SK-N-SH (cell line): ENCODE measurements around the gene TSPAN7. TPM values are rescaled to one million over a fixed set of nuclear protein-coding genes. Genes with fewer than 3 reads are reported as not detected.

ENCODE experiments used
- CTCF ChIA-PET: fragments of 300-600, 350-600 bp; formaldehyde crosslinking; extraction: SDS; loops from one replicate; lab custom pipeline; 2021; lab: Yijun Ruan, JAX
- POLR2A ChIA-PET: fragments of 350-600 bp; sonication (Branson Sonifier 250); formaldehyde crosslinking; extraction: SDS; loops from one replicate; lab custom pipeline; 2020; ENCODE audit warnings: antibody characterized with exemption, inconsistent platforms; lab: Yijun Ruan, JAX
- DNase-seq: peaks from one replicate; pipeline ENCODE4 v3.0.0; 2012
- H2AFZ ChIP-seq: fragments of 200-600 bp; sonication (generic); 2 replicates; pipeline ENCODE4 v1.8.1; 2016; ENCODE audit warnings: antibody characterized with exemption, mild to moderate bottlenecking, low read depth
- H3F3A ChIP-seq: fragments of 200-600 bp; sonication (generic); replicated peaks from 2 replicates; pipeline ENCODE3; 2016; ENCODE audit warnings: antibody characterized with exemption, mild to moderate bottlenecking; ENCODE audit not compliant: insufficient read depth
- H3K27ac ChIP-seq, 2 experiments: fragments of 200-500 bp in 1 of 2; fragments of 200-600 bp in 1 of 2; sonication (Bioruptor generic) in 1 of 2; sonication (generic), shearing (Covaris generic) in 1 of 2; 2 replicates each; pipeline versions ENCODE4 v1.5.1 to v1.6.1; 2014 to 2016; ENCODE audit warnings: low read depth in 2 of 2, inconsistent platforms in 1 of 2, low read length in 1 of 2, mild to moderate bottlenecking in 1 of 2, mixed read lengths in 1 of 2
- H3K27me3 ChIP-seq: fragments of 200-600 bp; sonication (generic), shearing (Covaris generic); 2 replicates; pipeline ENCODE4 v1.6.1; 2016; ENCODE audit warnings: mixed run types; ENCODE audit not compliant: insufficient read depth
- H3K36me3 ChIP-seq, 2 experiments: fragments of 200-500 bp in 1 of 2; fragments of 200-600 bp in 1 of 2; sonication (Bioruptor generic) in 1 of 2; sonication (generic) in 1 of 2; replicated peaks in 1 of 2; 2 replicates each; pipeline versions ENCODE3 to v1.5.1; 2014 to 2016; ENCODE audit warnings: low read length in 1 of 2, mild to moderate bottlenecking in 1 of 2; ENCODE audit not compliant: insufficient read depth in 2 of 2, control insufficient read depth in 1 of 2
- H3K4me1 ChIP-seq, 2 experiments: fragments of 200-500 bp in 1 of 2; fragments of 200-600 bp in 1 of 2; sonication (Bioruptor generic) in 1 of 2; sonication (generic), shearing (Covaris generic) in 1 of 2; 2 replicates each; pipeline versions ENCODE4 v1.5.1 to v1.6.1; 2014 to 2016; ENCODE audit warnings: low read depth in 1 of 2, low read length in 1 of 2, mixed run types in 1 of 2; ENCODE audit not compliant: insufficient read depth in 2 of 2, control insufficient read depth in 1 of 2
- H3K4me2 ChIP-seq: fragments of 200-600 bp; sonication (generic), shearing (Covaris generic); 2 replicates; pipeline ENCODE4 v1.6.1; 2017; ENCODE audit warnings: mixed run types
- H3K4me3 ChIP-seq, 2 experiments: fragments of 200-500 bp in 1 of 2; fragments of 200-600 bp in 1 of 2; sonication (Bioruptor generic) in 1 of 2; sonication (generic), shearing (Covaris generic) in 1 of 2; 2 replicates each; pipeline versions ENCODE4 v1.5.1 to v1.8.1; 2014 to 2016; ENCODE audit warnings: low read depth in 2 of 2, inconsistent platforms in 1 of 2, low read length in 1 of 2, mild to moderate bottlenecking in 1 of 2, mixed read lengths in 1 of 2, moderate library complexity in 1 of 2
- H3K79me2 ChIP-seq: fragments of 200-600 bp; sonication (generic); 2 replicates; pipeline ENCODE4 v1.8.1; 2017; ENCODE audit warnings: mild to moderate bottlenecking; ENCODE audit not compliant: insufficient read depth
- H3K9ac ChIP-seq: fragments of 200-600 bp; sonication (generic); 2 replicates; pipeline ENCODE4 v1.6.1; 2017; ENCODE audit warnings: mixed run types
- H3K9me2 ChIP-seq: fragments of 200-600 bp; sonication (generic); 2 replicates; pipeline ENCODE4 v1.6.1; 2017; ENCODE audit warnings: mixed run types
- H3K9me3 ChIP-seq: fragments of 200-600 bp; sonication (generic); 2 replicates; pipeline ENCODE4 v1.6.1; 2017; ENCODE audit warnings: mixed run types, mild to moderate bottlenecking, moderate library complexity
- H4K20me1 ChIP-seq: fragments of 200-600 bp; sonication (generic); 2 replicates; pipeline ENCODE4 v1.6.1; 2017; ENCODE audit warnings: mild to moderate bottlenecking, mixed run types; ENCODE audit not compliant: insufficient read depth
- CHD2 ChIP-seq: fragments of 150-350 bp; IDR thresholded peaks from 2 replicates; pipeline ENCODE4 v1.6.1; 2018; ENCODE audit warnings: low read length; ENCODE audit not compliant: partially characterized antibody
- CTCF ChIP-seq: fragments of 200-600 bp; sonication (generic); IDR thresholded peaks from 2 replicates; pipeline ENCODE4 v1.6.1; 2017; ENCODE audit warnings: antibody characterized with exemption, mild to moderate bottlenecking, moderate library complexity
- EP300 ChIP-seq, 2 experiments: IDR thresholded peaks; 2 replicates each; pipeline versions ENCODE4 v1.4.0 to v1.6.1; 2012; ENCODE audit warnings: borderline replicate concordance in 1 of 2, low read depth in 1 of 2, low read length in 1 of 2
- FOSL2 ChIP-seq: IDR thresholded peaks from 2 replicates; pipeline ENCODE4 v1.4.0; 2012; ENCODE audit warnings: low read depth, mild to moderate bottlenecking, moderate library complexity, borderline replicate concordance
- JUND ChIP-seq: IDR thresholded peaks from 2 replicates; pipeline ENCODE4 v1.4.0; 2012
- MEF2A ChIP-seq: IDR thresholded peaks from 2 replicates; pipeline ENCODE4 v1.4.0; 2012; ENCODE audit warnings: low read depth, borderline replicate concordance
- NFIC ChIP-seq: IDR thresholded peaks from 2 replicates; pipeline ENCODE4 v1.4.0; 2012; ENCODE audit warnings: borderline replicate concordance
- POLR2AphosphoS5 ChIP-seq: IDR thresholded peaks from 2 replicates; pipeline ENCODE4 v1.6.1; 2012; ENCODE audit warnings: low read depth, low read length
- RAD21 ChIP-seq: IDR thresholded peaks from 2 replicates; pipeline ENCODE4 v1.6.1; 2012; ENCODE audit warnings: mild to moderate bottlenecking, low read length
- RCOR1 ChIP-seq: fragments of 150-350 bp; IDR thresholded peaks from 2 replicates; pipeline ENCODE4 v1.6.1; 2017; ENCODE audit warnings: antibody characterized with exemption, low read length
- REST ChIP-seq: IDR thresholded peaks from 2 replicates; pipeline ENCODE4 v1.6.1; 2012; ENCODE audit warnings: mild to moderate bottlenecking, low read depth, low read length, moderate library complexity
- RFX5 ChIP-seq: IDR thresholded peaks from 2 replicates; pipeline ENCODE4 v1.6.1; 2012; ENCODE audit warnings: mild to moderate bottlenecking, improper control_type of control experiment, low read length
- RXRA ChIP-seq: IDR thresholded peaks from 2 replicates; pipeline ENCODE4 v1.4.0; 2012; ENCODE audit warnings: low read depth, mild to moderate bottlenecking, borderline replicate concordance
- SIN3A ChIP-seq: IDR thresholded peaks from 2 replicates; pipeline ENCODE4 v1.6.1; 2012; ENCODE audit warnings: low read depth, mild to moderate bottlenecking, low read length, moderate library complexity, borderline replicate concordance
- SMC3 ChIP-seq: IDR thresholded peaks from 2 replicates; pipeline ENCODE4 v1.6.1; 2012; ENCODE audit warnings: low read depth, low read length, improper control_type of control experiment
- USF1 ChIP-seq: IDR thresholded peaks from 2 replicates; pipeline ENCODE4 v1.4.0; 2012; ENCODE audit warnings: low read depth, borderline replicate concordance
- YY1 ChIP-seq: IDR thresholded peaks from 2 replicates; pipeline ENCODE4 v1.4.0; 2012; ENCODE audit warnings: low read depth, mild to moderate bottlenecking
- WGBS: methylation state at CpG from one replicate; pipeline ENCODE4 v1.1.6; 2017; ENCODE audit warnings: low lambda C conversion rate; 5-methylcytosine and 5-hydroxymethylcytosine counted together
- polyA plus RNA-seq, 3 experiments: library from polyadenylated mRNA; depleted of rRNA; stranded (reverse); fragments of >200 nt; gene quantifications; 2 replicates each; pipeline ENCODE4 v1.2.3, GENCODE V29; 2012

The TSPAN7 gene
- polyA plus RNA-seq, 1 of the 3 experiments (the other 2 are of a cell fraction), result 0.39 TPM

GRCh38 chrX:38578167-38578566 is 16.8 kb downstream of the TSPAN7 start (continued):
- TF ChIP-seq USF1, result no peak
- TF ChIP-seq SIN3A, result no peak
- TF ChIP-seq JUND, result no peak

GRCh38 chrX:38583181-38583580 is 21.8 kb downstream of the TSPAN7 start:
- no peak for DNase-seq
- ChIA-PET POLR2A (no interaction called here), CTCF (no interaction called here)
- no peak overlapping the region for H3K4me3 ChIP-seq
- H3K27ac ChIP-seq, result no peak overlapping the region
- no peaks in the 10 kb centered on the region for H3K9me3 ChIP-seq
- no peak overlapping the region for H3K4me2 ChIP-seq
- no peak for TF ChIP-seq NFIC
- no peaks in the 10 kb centered on the region for H3K27me3 ChIP-seq
- H3K9me2 ChIP-seq, result no peaks in the 10 kb centered on the region
- H4K20me1 ChIP-seq, result no peaks in the 10 kb centered on the region
- no peaks in the 10 kb centered on the region for H3K4me1 ChIP-seq
- H3K9ac ChIP-seq, result no peak overlapping the region
- no peaks in the 10 kb centered on the region for H3F3A ChIP-seq
- H2AFZ ChIP-seq, result no peak overlapping the region
- 30% methylated on average over 5 of the region's 5 CpGs for WGBS
- no peaks in the 10 kb centered on the region for H3K79me2 ChIP-seq
- H3K36me3 ChIP-seq, result no peaks in the 10 kb centered on the region

- CTCF ChIA-PET, result no interaction called here
- 22% methylated on average over 2 of the region's 2 CpGs for WGBS
These were observed 33.1 kb downstream of the TSPAN7 start for GRCh38 chrX:38594434-38594833.

More at GRCh38 chrX:38594434-38594833, 33.1 kb downstream of the TSPAN7 start:
- no peak overlapping the region for H3K9ac ChIP-seq
- no peak overlapping the region for H2AFZ ChIP-seq
- no peaks in the 10 kb centered on the region for H3K9me3 ChIP-seq
- no peaks in the 10 kb centered on the region for H3F3A ChIP-seq
- H3K4me1 ChIP-seq, result no peaks in the 10 kb centered on the region; a peak in 1 of 4 replicates
- TF ChIP-seq RFX5, result no peak
- no peak for TF ChIP-seq YY1
- TF ChIP-seq RXRA, result no peak
- no peak for TF ChIP-seq USF1
- TF ChIP-seq EP300 (IDR thresholded peaks at IDR 0.05; ENCODE audit: borderline replicate concordance in 1 of 2, low read depth in 1 of 2, low read length in 1 of 2), result no peak
- TF ChIP-seq SIN3A, result no peak
- no peak for TF ChIP-seq CHD2
- no peak for TF ChIP-seq MEF2A
- TF ChIP-seq CTCF, result no peak
- TF ChIP-seq RCOR1, result no peak
- no peak for TF ChIP-seq POLR2AphosphoS5
- no peak for TF ChIP-seq RAD21
- TF ChIP-seq SMC3, result no peak
- TF ChIP-seq FOSL2, result no peak
- no peak for TF ChIP-seq REST
- H3K9me2 ChIP-seq, result no peaks in the 10 kb centered on the region
- DNase-seq, result no peak
- H3K79me2 ChIP-seq, result no peaks in the 10 kb centered on the region
- no peaks in the 10 kb centered on the region for H3K36me3 ChIP-seq
- H3K27me3 ChIP-seq, result no peaks in the 10 kb centered on the region
- no peak overlapping the region for H3K4me2 ChIP-seq
- H3K4me3 ChIP-seq, result no peak overlapping the region
- H3K27ac ChIP-seq, result no peak overlapping the region
- no peaks in the 10 kb centered on the region for H4K20me1 ChIP-seq
- POLR2A ChIA-PET, result no interaction called here
